Measurements from ENCODE around the gene ZCCHC24. TPM values are rescaled to one million over a fixed set of nuclear protein-coding genes. Genes with fewer than 3 reads are reported as not detected.

Gene ZCCHC24
- total and polyA plus RNA-seq, 2 of the 8 experiments (the other 6 are each of a cell fraction or from before 2014, with no cell fraction given), result 3.9 to 6.9 TPM

- TF ChIP-seq CHD7 (IDR thresholded peaks at IDR 0.05; ENCODE audit: insufficient replicate concordance, low read length), result no peak
- TF ChIP-seq CEBPB (IDR thresholded peaks at IDR 0.05; ENCODE audit: low read depth, low read length), result no peak
- no peak for TF ChIP-seq TBP (IDR thresholded peaks at IDR 0.05; ENCODE audit: low read depth, low read length)
- no peak for TF ChIP-seq PHF8 (conservative IDR thresholded peaks at IDR 0.05; ENCODE audit: low read depth, low read length)
- TF ChIP-seq, protein P1, sequence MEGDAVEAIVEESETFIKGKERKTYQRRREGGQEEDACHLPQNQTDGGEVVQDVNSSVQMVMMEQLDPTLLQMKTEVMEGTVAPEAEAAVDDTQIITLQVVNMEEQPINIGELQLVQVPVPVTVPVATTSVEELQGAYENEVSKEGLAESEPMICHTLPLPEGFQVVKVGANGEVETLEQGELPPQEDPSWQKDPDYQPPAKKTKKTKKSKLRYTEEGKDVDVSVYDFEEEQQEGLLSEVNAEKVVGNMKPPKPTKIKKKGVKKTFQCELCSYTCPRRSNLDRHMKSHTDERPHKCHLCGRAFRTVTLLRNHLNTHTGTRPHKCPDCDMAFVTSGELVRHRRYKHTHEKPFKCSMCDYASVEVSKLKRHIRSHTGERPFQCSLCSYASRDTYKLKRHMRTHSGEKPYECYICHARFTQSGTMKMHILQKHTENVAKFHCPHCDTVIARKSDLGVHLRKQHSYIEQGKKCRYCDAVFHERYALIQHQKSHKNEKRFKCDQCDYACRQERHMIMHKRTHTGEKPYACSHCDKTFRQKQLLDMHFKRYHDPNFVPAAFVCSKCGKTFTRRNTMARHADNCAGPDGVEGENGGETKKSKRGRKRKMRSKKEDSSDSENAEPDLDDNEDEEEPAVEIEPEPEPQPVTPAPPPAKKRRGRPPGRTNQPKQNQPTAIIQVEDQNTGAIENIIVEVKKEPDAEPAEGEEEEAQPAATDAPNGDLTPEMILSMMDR (IDR thresholded peaks at IDR 0.05; ENCODE audit: control extremely low read depth in 1 of 3, insufficient read depth in 1 of 3, low read depth in 1 of 3, low read length in 3 of 3), result no peak
- TF ChIP-seq SP4 (IDR thresholded peaks at IDR 0.05; ENCODE audit: low read length), result no peak
- no peak for TF ChIP-seq SRF (IDR thresholded peaks at IDR 0.05; ENCODE audit: low read depth, low read length)
Measured at GRCh38 chr10:79387466-79387973, 57.9 kb downstream of the ZCCHC24 start (continued).
